Germinal center (tissue), 1 donor: ENCODE results near the gene INPP4B.
"Not testable (repeated sequence)": the region's sequence is repeated elsewhere in the genome, so short reads cannot be mapped to it uniquely, and the experiment has no call there.

ENCODE experiments used
- DNase-seq: peaks from one replicate; pipeline ENCODE4 v3.0.0; 2012; ENCODE audit warnings: mixed read lengths, low spot score

The INPP4B gene

GRCh38 chr4:142413485-142413884 is 432.6 kb downstream of the INPP4B start:
- no peak for DNase-seq

GRCh38 chr4:142411993-142412392 is 434.1 kb downstream of the INPP4B start:
- no peak for DNase-seq

- no peak for DNase-seq
Observed at GRCh38 chr4:142408003-142408441, 438.1 kb downstream of the INPP4B start.

GRCh38 chr4:142407596-142407995 is 438.5 kb downstream of the INPP4B start:
- DNase-seq: no peak

- DNase-seq: no peak
Observed at GRCh38 chr4:142406917-142407501, 439.1 kb downstream of the INPP4B start.

- no peak for DNase-seq
Observed at GRCh38 chr4:142406499-142406835, 439.6 kb downstream of the INPP4B start.

GRCh38 chr4:142405695-142406498 is 440.2 kb downstream of the INPP4B start:
- no peak for DNase-seq

- no peak for DNase-seq
Observed at GRCh38 chr4:142405021-142405694, 440.9 kb downstream of the INPP4B start.

GRCh38 chr4:142404191-142404611 is 441.9 kb downstream of the INPP4B start:
- no peak for DNase-seq

GRCh38 chr4:142402900-142403299 is 443.2 kb downstream of the INPP4B start:
- no peak for DNase-seq

- DNase-seq: no peak
Observed at GRCh38 chr4:142402156-142402555, 443.9 kb downstream of the INPP4B start.

- DNase-seq: not testable (repeated sequence)
Observed at GRCh38 chr4:142397364-142397991, 448.6 kb downstream of the INPP4B start.

GRCh38 chr4:142396279-142396678 is 449.8 kb downstream of the INPP4B start:
- no peak for DNase-seq

- no peak for DNase-seq
Observed at GRCh38 chr4:142393127-142393526, 453.0 kb downstream of the INPP4B start.

- DNase-seq: no peak
Observed at GRCh38 chr4:142386856-142387255, 459.2 kb downstream of the INPP4B start.

- DNase-seq: no peak
Observed at GRCh38 chr4:142386449-142386848, 459.7 kb downstream of the INPP4B start.

GRCh38 chr4:142383800-142384470 is 462.2 kb downstream of the INPP4B start:
- no peak for DNase-seq

- DNase-seq: no peak
Observed at GRCh38 chr4:142383354-142383753, 462.7 kb downstream of the INPP4B start.

- no peak for DNase-seq
Observed at GRCh38 chr4:142380052-142380602, 466.0 kb downstream of the INPP4B start.

- no peak for DNase-seq
Observed at GRCh38 chr4:142379277-142380051, 466.6 kb downstream of the INPP4B start.

GRCh38 chr4:142378179-142378578 is 467.9 kb downstream of the INPP4B start:
- no peak for DNase-seq
